IMR-90 (cell line): ENCODE measurements around the gene MCCD1.

Experiments
- NFE2L2 ChIP-seq: fragments of 150-350 bp; IDR thresholded peaks from 2 replicates; pipeline ENCODE4 v1.6.1; 2016; ENCODE audit warnings: low read depth, mild to moderate bottlenecking, low read length
- POLR2A ChIP-seq: IDR thresholded peaks from 2 replicates; pipeline ENCODE4 v1.6.1; 2012; ENCODE audit warnings: mild to moderate bottlenecking, low read depth, low read length
- RAD21 ChIP-seq: IDR thresholded peaks from 2 replicates; pipeline ENCODE4 v1.6.1; 2012; ENCODE audit warnings: low read length, improper control_type of control experiment
- RCOR1 ChIP-seq: IDR thresholded peaks from 2 replicates; pipeline ENCODE4 v1.6.1; 2012; ENCODE audit warnings: mild to moderate bottlenecking, low read length, improper control_type of control experiment; ENCODE audit not compliant: insufficient replicate concordance
- RFX5 ChIP-seq: IDR thresholded peaks from 2 replicates; pipeline ENCODE4 v1.8.0; 2012; ENCODE audit warnings: low read depth, mild to moderate bottlenecking, low read length, moderate library complexity
- SMC3 ChIP-seq: fragments of 150-350 bp; IDR thresholded peaks from 2 replicates; pipeline ENCODE4 v1.6.1; 2016; ENCODE audit warnings: low read depth, mild to moderate bottlenecking, antibody characterized with exemption, low read length, moderate library complexity
- TF ChIP-seq, protein P1 (sequence below): conservative IDR thresholded peaks from 2 replicates; pipeline ENCODE4 v1.5.1; 2012; ENCODE audit warnings: mild to moderate bottlenecking, low read depth, low read length, improper control_type of control experiment

- TF ChIP-seq SMC3, result no peak
- TF ChIP-seq, protein P1, sequence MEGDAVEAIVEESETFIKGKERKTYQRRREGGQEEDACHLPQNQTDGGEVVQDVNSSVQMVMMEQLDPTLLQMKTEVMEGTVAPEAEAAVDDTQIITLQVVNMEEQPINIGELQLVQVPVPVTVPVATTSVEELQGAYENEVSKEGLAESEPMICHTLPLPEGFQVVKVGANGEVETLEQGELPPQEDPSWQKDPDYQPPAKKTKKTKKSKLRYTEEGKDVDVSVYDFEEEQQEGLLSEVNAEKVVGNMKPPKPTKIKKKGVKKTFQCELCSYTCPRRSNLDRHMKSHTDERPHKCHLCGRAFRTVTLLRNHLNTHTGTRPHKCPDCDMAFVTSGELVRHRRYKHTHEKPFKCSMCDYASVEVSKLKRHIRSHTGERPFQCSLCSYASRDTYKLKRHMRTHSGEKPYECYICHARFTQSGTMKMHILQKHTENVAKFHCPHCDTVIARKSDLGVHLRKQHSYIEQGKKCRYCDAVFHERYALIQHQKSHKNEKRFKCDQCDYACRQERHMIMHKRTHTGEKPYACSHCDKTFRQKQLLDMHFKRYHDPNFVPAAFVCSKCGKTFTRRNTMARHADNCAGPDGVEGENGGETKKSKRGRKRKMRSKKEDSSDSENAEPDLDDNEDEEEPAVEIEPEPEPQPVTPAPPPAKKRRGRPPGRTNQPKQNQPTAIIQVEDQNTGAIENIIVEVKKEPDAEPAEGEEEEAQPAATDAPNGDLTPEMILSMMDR, result no peak
- TF ChIP-seq NFE2L2, result no peak
- TF ChIP-seq RCOR1, result no peak
- no peak for TF ChIP-seq RAD21
- TF ChIP-seq POLR2A, result no peak
- no peak for TF ChIP-seq RFX5
Observed at GRCh38 chr6:31577579-31577966, 48.8 kb downstream of the MCCD1 start.
